GM12872 (cell line): ENCODE data around the gene MARS1.
A peak's percentile ranks its signal among the peaks of the same experiment; 100 is the strongest.

ENCODE experiments used
- CTCF ChIP-seq: IDR thresholded peaks from 3 replicates; pipeline ENCODE4 v1.5.1; 2011; ENCODE audit warnings: low read depth, mild to moderate bottlenecking, low read length, moderate library complexity; ENCODE audit not compliant: insufficient read depth

Gene MARS1

GRCh38 chr12:57460468-57460784 lies 27.4 kb upstream of the MARS1 start:
- no peak for TF ChIP-seq CTCF

GRCh38 chr12:57460841-57461275 lies 27.0 kb upstream of the MARS1 start:
- no peak for TF ChIP-seq CTCF

GRCh38 chr12:57461276-57461916 lies 26.5 kb upstream of the MARS1 start:
- no peak for TF ChIP-seq CTCF

GRCh38 chr12:57461917-57462250 lies 26.0 kb upstream of the MARS1 start:
- TF ChIP-seq CTCF = no peak

- TF ChIP-seq CTCF = peak; percentile 94
Measured at GRCh38 chr12:57462251-57462911, 25.5 kb upstream of the MARS1 start.

- no peak for TF ChIP-seq CTCF
Measured at GRCh38 chr12:57462912-57463253, 25.0 kb upstream of the MARS1 start.

- no peak for TF ChIP-seq CTCF
Measured at GRCh38 chr12:57464569-57464968, 23.3 kb upstream of the MARS1 start.
